Fibroblast of peridontal ligament (primary cell): ENCODE data around the gene CCN5.
"Not testable (repeated sequence)": the region's sequence is repeated elsewhere in the genome, so short reads cannot be mapped to it uniquely, and the experiment has no call there.

Experiments
- DNase-seq: peaks from one replicate; pipeline ENCODE4 v3.0.0-alpha.2; 2010; ENCODE audit errors: extremely low read depth

The CCN5 gene

GRCh38 chr20:44714701-44715498, at the start of gene CCN5:
TSS of gene CCN5 (plus strand) at chr20:44715369. CDS start at chr20:44715391, 22 bp downstream.
- peak; percentile 85 for DNase-seq

- no peak for DNase-seq
Observed at GRCh38 chr20:44666066-44666465, 49.1 kb upstream of the CCN5 start.

- DNase-seq = not testable (repeated sequence)
Observed at GRCh38 chr20:44670851-44671250, 44.3 kb upstream of the CCN5 start.

- not testable (repeated sequence) for DNase-seq
Observed at GRCh38 chr20:44671541-44671940, 43.6 kb upstream of the CCN5 start.

GRCh38 chr20:44672318-44672902, 42.8 kb upstream of the CCN5 start:
- DNase-seq = not testable (repeated sequence)

- no peak for DNase-seq
Observed at GRCh38 chr20:44678242-44678641, 36.9 kb upstream of the CCN5 start.

- DNase-seq = no peak
Observed at GRCh38 chr20:44678990-44679611, 36.1 kb upstream of the CCN5 start.

GRCh38 chr20:44681796-44682566, 33.2 kb upstream of the CCN5 start:
- no peak for DNase-seq

GRCh38 chr20:44683263-44684046, 31.7 kb upstream of the CCN5 start:
- DNase-seq = no peak

GRCh38 chr20:44684047-44684967, 30.9 kb upstream of the CCN5 start:
- DNase-seq = peak; percentile 34

- no peak for DNase-seq
Observed at GRCh38 chr20:44686934-44687333, 28.2 kb upstream of the CCN5 start.

- DNase-seq = no peak
Observed at GRCh38 chr20:44688053-44688625, 27.0 kb upstream of the CCN5 start.

GRCh38 chr20:44689809-44690208, 25.4 kb upstream of the CCN5 start:
- DNase-seq = no peak

GRCh38 chr20:44690781-44691423, 24.3 kb upstream of the CCN5 start:
- no peak for DNase-seq

- no peak for DNase-seq
Observed at GRCh38 chr20:44691424-44692423, 23.4 kb upstream of the CCN5 start.

GRCh38 chr20:44692932-44693480, 22.2 kb upstream of the CCN5 start:
- DNase-seq = peak; percentile 98

- DNase-seq = no peak
Observed at GRCh38 chr20:44693627-44694026, 21.5 kb upstream of the CCN5 start.

- no peak for DNase-seq
Observed at GRCh38 chr20:44694159-44694558, 21.0 kb upstream of the CCN5 start.
